Right lobe of liver (tissue), 4 donors: Measurements from ENCODE around the gene SMIM26.

Experiments
- CTCF ChIP-seq, 4 donors: fragments of 200-600 bp in 3 of 4; fragments of 450-650 bp in 1 of 4; IDR thresholded peaks; one replicate each; pipeline versions ENCODE4 v1.5.1 to v1.8.0; 2016 to 2022; ENCODE audit warnings: antibody characterized with exemption in 4 of 4, mild to moderate bottlenecking in 2 of 4
- POLR2A ChIP-seq: fragments of 450-650 bp; IDR thresholded peaks from one replicate; pipeline ENCODE4 v1.6.1; 2017; ENCODE audit warnings: antibody characterized with exemption, mild to moderate bottlenecking
- donor health status: DM: no; HTN: no; CAD: no.
- donor health status: DM: no; HTN: no; CAD: no.
- donor health status: DM: no; HTN: yes; CAD: no.

- TF ChIP-seq POLR2A (no peak), CTCF (IDR thresholded peaks at IDR 0.05) (no peak)
Measured at GRCh38 chr20:18527339-18527738, 39.9 kb upstream of the SMIM26 start.
